TTC549 (cell line): ENCODE measurements around the gene SNX9.
"Not testable (repeated sequence)": the region's sequence is repeated elsewhere in the genome, so short reads cannot be mapped to it uniquely, and the experiment has no call there.

ENCODE experiments used
- FAIRE-seq: peaks from 2 replicates; lab custom pipeline; 2012; peaks lifted over from hg19 to GRCh38; lab: Jason Lieb, UNC

SNX9 gene

DNA sequence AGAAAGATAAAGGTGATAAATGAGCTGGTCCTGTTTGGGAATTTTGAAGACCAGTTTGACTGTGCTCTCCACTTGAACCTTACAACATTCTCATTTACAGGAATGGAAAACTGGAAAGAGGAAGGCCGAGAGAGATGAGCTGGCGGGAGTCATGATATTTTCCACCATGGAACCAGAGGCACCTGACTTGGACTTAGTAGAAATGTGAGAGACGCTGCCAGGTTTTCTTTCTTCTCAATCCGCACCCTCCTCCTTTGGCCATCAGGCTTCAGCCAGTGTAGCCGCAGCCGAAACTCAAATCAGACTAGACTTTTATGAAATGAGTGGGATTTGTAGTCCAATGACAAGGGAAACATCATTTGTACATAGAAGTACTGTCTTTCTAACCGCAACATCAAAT, 104.0 kb downstream of the SNX9 start:
- FAIRE-seq, result no peak

GRCh38 chr6:157928428-157928827, 105.4 kb downstream of the SNX9 start:
- no peak for FAIRE-seq

DNA sequence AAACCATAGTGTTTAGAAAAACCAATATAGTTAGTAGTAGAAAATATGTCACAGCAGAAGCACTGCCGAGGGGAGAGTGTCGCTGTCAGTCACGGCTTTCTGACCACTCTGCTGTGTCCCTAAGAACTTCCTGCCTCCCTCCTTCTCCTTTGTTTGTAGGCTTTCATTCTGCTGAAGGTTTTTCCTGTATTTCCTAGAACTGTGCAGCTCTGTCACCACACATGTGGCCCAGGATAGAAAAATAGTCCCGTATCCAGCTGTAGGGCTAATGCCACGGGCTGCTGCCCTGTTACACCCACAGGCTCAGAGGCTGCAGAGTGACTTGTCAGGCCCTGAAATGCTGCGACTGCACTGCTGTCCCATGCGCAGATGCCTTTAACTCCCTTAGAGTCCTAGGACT, 106.0 kb downstream of the SNX9 start:
- FAIRE-seq, result no peak

DNA sequence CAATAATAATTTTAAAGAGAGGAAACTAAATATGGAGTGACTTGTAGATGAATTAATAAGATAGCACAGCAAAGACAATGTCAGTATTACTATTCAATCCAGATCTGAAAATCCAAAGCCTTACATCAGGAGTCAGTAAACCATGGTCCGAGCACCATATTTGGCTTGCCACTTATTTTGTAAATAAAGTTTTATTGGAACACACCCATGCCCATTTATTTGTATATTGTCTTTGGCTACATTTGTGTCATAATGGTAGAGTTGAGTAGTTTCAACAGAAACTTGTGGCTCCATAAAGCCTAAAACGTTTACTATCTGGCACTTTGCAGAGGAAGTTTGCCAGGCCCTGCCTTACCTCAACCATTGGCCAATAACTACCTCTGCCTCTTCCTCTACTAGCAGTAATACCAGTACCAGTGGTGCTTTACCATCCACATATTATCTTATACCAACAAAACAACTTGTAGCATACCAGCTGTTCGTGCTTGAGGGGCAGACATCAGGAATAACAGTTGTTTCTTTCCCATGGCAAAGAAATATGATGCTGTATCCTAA, 106.8 kb downstream of the SNX9 start:
- no peak for FAIRE-seq

GRCh38 chr6:157935786-157936185, 112.7 kb downstream of the SNX9 start:
- FAIRE-seq, result no peak

- FAIRE-seq, result no peak
Measured at GRCh38 chr6:157937318-157937717, 114.3 kb downstream of the SNX9 start.

GRCh38 chr6:157937916-157938315, 114.9 kb downstream of the SNX9 start:
- no peak for FAIRE-seq

- FAIRE-seq, result not testable (repeated sequence)
Measured at GRCh38 chr6:157940375-157941036, 117.5 kb downstream of the SNX9 start.

DNA sequence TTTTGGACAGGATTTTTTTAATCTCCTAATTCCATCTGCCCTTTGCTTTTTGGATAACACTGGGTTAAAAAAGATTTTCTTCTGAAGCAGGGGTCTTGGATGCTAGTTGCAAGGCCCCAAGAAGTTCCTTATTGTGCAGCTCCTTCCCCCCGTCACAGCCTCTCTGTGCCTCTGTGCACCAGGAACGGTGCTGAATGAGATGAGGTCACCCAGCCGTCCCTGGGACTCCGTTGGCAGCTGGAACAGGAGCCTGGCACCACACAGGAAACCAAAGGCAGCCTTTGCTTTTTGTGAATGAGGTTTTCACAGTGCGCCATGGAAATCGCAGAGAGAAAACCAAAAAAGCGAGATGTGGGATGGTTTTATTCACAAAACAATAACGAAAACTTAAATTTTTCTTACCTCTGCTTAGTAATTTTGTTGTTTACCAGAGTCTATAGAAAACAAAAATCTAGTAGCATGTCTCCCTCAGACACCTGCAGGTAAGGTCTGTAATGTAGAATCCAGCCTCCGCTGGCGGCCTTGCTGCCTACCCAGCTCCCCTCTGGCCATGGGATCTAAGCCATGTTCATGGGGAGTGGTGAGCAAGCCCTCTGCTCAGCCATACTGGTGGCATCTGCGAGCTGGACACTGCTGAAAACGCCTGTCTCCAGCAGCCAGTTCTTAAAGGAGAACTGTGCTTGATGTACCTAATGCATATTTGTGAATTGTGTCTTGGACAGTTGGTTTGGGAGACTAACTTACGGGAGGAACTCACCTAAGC, 118.2 kb downstream of the SNX9 start:
- FAIRE-seq, result no peak

GRCh38 chr6:157942351-157942750, 119.3 kb downstream of the SNX9 start:
- no peak for FAIRE-seq

DNA sequence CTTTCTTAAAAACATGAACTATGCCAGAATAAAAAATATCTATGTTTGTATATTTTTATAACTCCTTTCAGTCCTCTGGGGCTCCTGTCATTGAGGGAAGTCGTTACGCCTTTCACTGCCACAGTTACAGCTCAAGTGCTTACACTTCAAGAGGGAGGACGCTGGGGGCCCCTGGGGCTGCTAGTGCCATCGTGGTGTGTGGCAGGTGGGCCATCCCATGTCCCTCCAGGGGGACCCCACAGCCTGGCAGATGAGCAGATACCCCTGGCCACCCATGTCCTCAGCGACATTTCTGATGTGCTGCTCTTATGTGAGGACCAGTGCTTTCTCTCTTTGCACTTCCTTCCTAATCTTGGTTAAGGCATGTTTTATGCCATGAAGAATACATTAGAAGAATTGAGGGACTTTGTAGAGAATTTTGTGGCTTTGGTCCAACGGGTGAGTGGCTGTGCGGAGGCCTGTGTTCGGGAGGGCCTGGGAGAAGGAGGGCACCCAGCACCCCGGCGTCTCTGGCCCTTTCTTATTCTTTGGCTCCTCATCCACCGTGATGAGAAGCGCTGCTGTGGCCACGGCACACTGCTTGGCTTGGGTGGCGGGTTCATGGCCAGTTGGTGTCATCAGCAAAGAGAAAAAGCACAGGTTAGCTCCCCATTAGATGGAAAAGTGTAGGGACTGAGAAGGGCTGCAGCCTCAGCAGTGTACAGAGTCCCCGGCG, 120.4 kb downstream of the SNX9 start:
- no peak for FAIRE-seq

DNA sequence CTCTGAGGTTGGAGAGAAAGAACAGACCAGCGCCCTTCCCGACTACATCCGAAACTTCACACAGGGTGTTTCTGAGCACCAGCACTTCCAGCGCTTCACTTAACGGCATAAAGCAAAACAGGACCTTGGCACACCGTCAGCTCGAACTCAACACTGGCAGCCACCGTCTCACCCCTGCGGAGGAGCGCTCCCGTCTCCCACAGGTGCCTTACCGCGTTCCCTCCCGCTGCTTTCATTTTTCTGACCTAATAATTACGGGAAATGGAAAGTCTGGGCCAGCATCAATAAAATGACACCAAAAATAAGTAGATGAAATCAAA, 120.9 kb downstream of the SNX9 start:
- FAIRE-seq, result no peak

DNA sequence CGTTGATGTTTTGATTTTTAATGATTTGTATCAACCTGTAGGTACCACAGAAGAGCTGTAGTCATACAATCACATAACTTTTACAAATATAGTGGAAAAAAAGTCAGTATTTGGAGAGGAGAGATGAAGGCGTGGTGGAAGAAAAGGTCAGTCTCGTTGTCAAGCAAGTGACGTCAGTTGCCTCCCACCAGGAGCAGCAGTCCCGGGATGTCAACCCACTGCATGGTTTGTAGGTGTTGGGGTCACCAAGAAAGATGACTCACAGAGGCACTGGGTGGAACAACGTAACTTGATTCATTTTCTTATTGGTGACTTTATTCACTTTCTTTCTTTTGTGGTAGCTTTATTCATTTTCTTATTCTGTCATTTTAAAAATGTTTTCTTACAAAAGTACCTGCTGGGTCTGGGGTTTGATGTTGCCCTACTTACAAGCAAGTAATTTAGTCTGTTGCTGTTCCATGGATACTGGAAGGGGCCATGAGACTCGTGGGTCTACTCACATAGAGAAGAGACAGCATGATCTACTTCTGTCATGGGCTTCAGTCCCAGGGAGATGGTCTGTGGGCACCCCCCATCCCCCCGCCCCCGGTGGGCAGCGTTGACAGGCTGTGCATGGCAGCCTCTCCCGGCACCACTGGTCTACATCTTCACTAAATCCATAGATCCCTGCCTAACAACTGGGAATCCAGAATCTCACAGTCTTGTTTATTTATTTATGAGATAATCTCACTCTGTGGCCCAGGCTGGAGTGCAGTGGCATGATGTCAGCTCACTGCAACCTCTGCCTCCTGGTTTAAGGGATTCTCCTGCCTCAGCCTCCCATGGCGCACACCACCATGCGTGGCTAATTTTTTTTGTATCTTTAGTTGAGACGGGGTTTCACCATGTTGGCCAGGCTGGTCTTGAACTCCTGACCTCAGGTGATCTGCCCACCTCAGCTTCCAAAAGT, 122.2 kb downstream of the SNX9 start:
- FAIRE-seq, result no peak

GRCh38 chr6:157946053-157946617, 123.1 kb downstream of the SNX9 start:
- no peak for FAIRE-seq

- no peak for FAIRE-seq
Measured at GRCh38 chr6:157946865-157947532, 124.0 kb downstream of the SNX9 start.

DNA sequence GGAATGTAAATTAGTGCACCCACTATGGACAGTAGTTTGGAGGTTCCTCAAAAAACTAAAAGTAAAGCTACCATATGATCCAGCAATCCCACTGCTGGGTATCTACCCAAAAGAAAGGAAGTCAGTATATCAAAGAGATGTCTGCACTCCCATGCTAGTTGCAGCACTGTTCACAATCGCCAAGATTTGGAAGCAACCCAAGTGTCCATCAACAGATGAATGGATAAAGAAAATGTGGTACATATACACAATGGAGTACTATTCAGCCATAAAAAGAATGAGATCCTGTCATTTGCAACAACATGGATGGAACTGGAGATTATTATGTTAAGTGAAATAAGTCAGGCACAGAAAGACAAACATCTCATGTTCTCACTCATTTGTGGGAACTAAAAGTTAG, 127.9 kb downstream of the SNX9 start:
- not testable (repeated sequence) for FAIRE-seq

DNA sequence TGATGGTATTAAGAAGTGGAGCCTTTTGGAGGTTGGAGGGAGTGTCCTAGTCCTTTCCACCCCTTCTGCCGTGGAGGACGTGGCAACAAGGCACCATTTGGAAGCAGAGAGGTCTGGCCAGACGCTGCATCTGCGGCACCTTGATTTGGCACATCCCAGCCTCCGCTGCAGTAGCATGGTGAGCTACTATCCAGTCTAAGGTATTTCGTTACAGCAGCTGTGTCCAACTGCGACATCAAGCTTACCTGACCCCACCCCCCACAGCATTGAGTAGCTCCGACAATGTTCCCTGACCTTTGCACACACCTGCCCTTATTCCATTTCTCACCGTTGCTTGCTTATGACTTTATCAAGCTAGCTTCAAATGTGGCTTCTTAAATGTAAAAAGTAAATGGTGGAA, 128.8 kb downstream of the SNX9 start:
- FAIRE-seq, result no peak

DNA sequence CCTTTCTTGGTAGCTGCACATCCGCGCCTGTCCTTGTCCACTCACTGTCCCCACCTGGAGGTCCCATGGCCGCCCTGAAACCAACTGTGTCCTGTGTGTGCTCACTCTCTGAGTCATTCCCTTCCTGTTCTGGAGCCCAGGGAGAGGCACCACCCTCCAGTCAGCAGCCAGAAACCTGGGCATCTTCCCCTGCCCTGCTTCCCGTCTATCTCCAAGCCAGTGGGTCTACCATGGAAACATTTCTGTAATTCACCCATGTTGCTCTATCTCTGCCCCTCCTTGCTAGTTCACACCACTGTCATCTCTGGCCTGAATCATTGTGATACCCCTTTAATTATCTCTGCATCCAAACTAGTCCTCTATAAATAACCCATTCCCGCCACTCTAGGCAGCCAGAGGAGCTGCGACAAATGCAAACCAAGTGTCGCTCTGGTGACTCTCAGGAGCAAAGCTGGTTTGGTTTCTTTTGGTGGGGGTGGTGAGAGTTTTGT, 129.9 kb downstream of the SNX9 start:
- no peak for FAIRE-seq

DNA sequence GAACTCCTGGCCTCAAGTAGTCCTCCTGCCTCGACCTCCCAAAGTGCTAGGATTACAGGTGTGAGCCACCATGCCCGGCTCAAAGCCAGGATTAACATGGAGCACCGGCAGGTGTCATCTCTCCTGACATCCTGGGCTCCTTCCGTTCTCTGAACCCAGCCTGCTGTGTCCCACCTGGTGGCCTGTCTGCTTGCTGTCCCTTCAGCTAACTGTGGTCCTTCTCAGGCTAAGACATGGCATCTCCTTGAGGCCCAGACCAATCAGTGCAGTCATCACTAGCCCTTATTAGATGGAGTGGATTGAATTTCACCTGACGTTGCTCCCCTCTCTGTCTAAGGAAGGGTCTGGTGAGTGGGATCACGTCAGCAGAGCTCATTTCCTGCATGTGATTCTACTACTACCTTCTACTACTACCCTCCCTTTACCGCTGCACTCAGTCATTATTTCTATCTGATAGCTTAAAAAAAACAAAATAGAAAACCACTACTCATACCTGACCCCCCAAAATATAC, 130.6 kb downstream of the SNX9 start:
- FAIRE-seq, result no peak
